ENCODE results near the gene CNBD2. TPM values are rescaled to one million over a fixed set of nuclear protein-coding genes. Genes with fewer than 3 reads are reported as not detected.

Gene CNBD2
- 10.1 TPM for polyA plus RNA-seq (2013, experiment 1 of 2)
- polyA plus RNA-seq (2013, experiment 2 of 2) = 9.8 TPM

- Histone ChIP-seq H3K9ac (ENCODE audit: low read depth, low read length, poor library complexity) (no peak within 1 kb of the TSS), H2BK5ac (ENCODE audit: low read length) (no peak within 1 kb of the TSS), H3K4me1 (ENCODE audit: control insufficient read depth in 2 of 2, insufficient read depth in 1 of 2, low read depth in 1 of 2, low read length in 2 of 2) (no peaks in the 10 kb centered on the region), H3K4me3 (ENCODE audit: low read length in 2 of 2) (no peak within 1 kb of the TSS), H3K14ac (ENCODE audit: low read length) (no peak within 1 kb of the TSS), H3K27ac (replicated peaks; ENCODE audit: low read length) (no peak within 1 kb of the TSS), H3K9me3 (replicated peaks in 1 of 2; ENCODE audit: control insufficient read depth in 2 of 2, insufficient read depth in 1 of 2, low read depth in 1 of 2, low read length in 2 of 2) (peaks cover 0 to 3% of the 10 kb centered on the region in 2 donors), H3K18ac (ENCODE audit: low read length) (no peak within 1 kb of the TSS), H3K36me3 (replicated peaks in 1 of 2; ENCODE audit: control insufficient read depth in 2 of 2, insufficient read depth in 2 of 2, low read length in 2 of 2) (no peaks in the 10 kb centered on the region), H2AFZ (ENCODE audit: low read length) (no peak within 1 kb of the TSS), H2BK12ac (ENCODE audit: low read length) (no peak within 1 kb of the TSS), H4K8ac (ENCODE audit: low read depth, low read length) (no peak within 1 kb of the TSS), H2BK120ac (ENCODE audit: low read depth, low read length) (no peak within 1 kb of the TSS), H2AK5ac (ENCODE audit: low read depth, low read length) (no peak within 1 kb of the TSS), H2BK15ac (ENCODE audit: low read length) (no peak within 1 kb of the TSS), H3K4me2 (ENCODE audit: insufficient read depth, low read length, poor library complexity, severe bottlenecking) (no peak within 1 kb of the TSS), H3K4ac (ENCODE audit: low read length) (no peak within 1 kb of the TSS), H3K27me3 (ENCODE audit: control insufficient read depth in 3 of 3, insufficient read depth in 3 of 3, low read depth in 1 of 3, low read length in 3 of 3) (no peaks in the 10 kb centered on the region), H3K79me1 (ENCODE audit: low read depth, low read length) (no peaks in the 10 kb centered on the region), H4K91ac (ENCODE audit: low read depth, low read length, poor library complexity) (no peak within 1 kb of the TSS), H3K23ac (ENCODE audit: low read depth, low read length, poor library complexity) (no peak within 1 kb of the TSS)
- no peak for DNase-seq (ENCODE audit: low spot score)
- no CpG with 5 or more reads among the region's 3 CpGs for WGBS, 2 donors (ENCODE audit: extremely low coverage in 2 of 2, insufficient read length in 2 of 2, insufficient replicate concordance in 1 of 2)
These were observed at the start of gene CNBD2 for GRCh38 chr20:35967979-35968640. TSS of gene CNBD2 (plus strand) at chr20:35968590. CDS start at chr20:35968763, 173 bp downstream.

GRCh38 chr20:35920523-35920922 is 47.9 kb upstream of the CNBD2 start:
- Histone ChIP-seq H3K4me2 (ENCODE audit: insufficient read depth, low read length, poor library complexity, severe bottlenecking) (no peak overlapping the region), H2BK15ac (ENCODE audit: low read length) (no peak overlapping the region), H3K27me3 (ENCODE audit: control insufficient read depth in 3 of 3, insufficient read depth in 3 of 3, low read depth in 1 of 3, low read length in 3 of 3) (no peaks in the 10 kb centered on the region), H3K4me3 (ENCODE audit: low read length in 2 of 2) (no peak overlapping the region), H3K36me3 (replicated peaks in 1 of 2; ENCODE audit: control insufficient read depth in 2 of 2, insufficient read depth in 2 of 2, low read length in 2 of 2) (peaks cover 27 to 75% of the 10 kb centered on the region in 2 donors), H3K4ac (ENCODE audit: low read length) (no peak overlapping the region), H3K4me1 (ENCODE audit: control insufficient read depth in 2 of 2, insufficient read depth in 1 of 2, low read depth in 1 of 2, low read length in 2 of 2) (no peaks in the 10 kb centered on the region), H3K79me1 (ENCODE audit: low read depth, low read length) (no peaks in the 10 kb centered on the region), H3K9me3 (replicated peaks in 1 of 2; ENCODE audit: control insufficient read depth in 2 of 2, insufficient read depth in 1 of 2, low read depth in 1 of 2, low read length in 2 of 2) (no peaks in the 10 kb centered on the region), H2BK12ac (ENCODE audit: low read length) (no peak overlapping the region), H2BK5ac (ENCODE audit: low read length) (no peak overlapping the region), H2BK120ac (ENCODE audit: low read depth, low read length) (no peak overlapping the region), H3K18ac (ENCODE audit: low read length) (no peak overlapping the region), H3K27ac (replicated peaks; ENCODE audit: low read length) (no peak overlapping the region), H3K23ac (ENCODE audit: low read depth, low read length, poor library complexity) (no peak overlapping the region), H3K14ac (ENCODE audit: low read length) (no peak overlapping the region), H2AFZ (ENCODE audit: low read length) (no peak overlapping the region), H3K9ac (ENCODE audit: low read depth, low read length, poor library complexity) (no peak overlapping the region), H2AK5ac (ENCODE audit: low read depth, low read length) (no peak overlapping the region), H4K8ac (ENCODE audit: low read depth, low read length) (no peak overlapping the region), H4K91ac (ENCODE audit: low read depth, low read length, poor library complexity) (no peak overlapping the region)
- WGBS, 2 donors (ENCODE audit: extremely low coverage in 2 of 2, insufficient read length in 2 of 2, insufficient replicate concordance in 1 of 2) = no CpG with 5 or more reads among the region's 3 CpGs
- DNase-seq (ENCODE audit: low spot score) = no peak

GRCh38 chr20:35929301-35929700 is 39.1 kb upstream of the CNBD2 start:
- no peak for DNase-seq (ENCODE audit: low spot score)
- Histone ChIP-seq H2BK15ac (ENCODE audit: low read length) (no peak overlapping the region), H3K27ac (replicated peaks; ENCODE audit: low read length) (no peak overlapping the region), H3K18ac (ENCODE audit: low read length) (no peak overlapping the region), H2BK5ac (ENCODE audit: low read length) (no peak overlapping the region), H3K4ac (ENCODE audit: low read length) (no peak overlapping the region), H3K27me3 (ENCODE audit: control insufficient read depth in 3 of 3, insufficient read depth in 3 of 3, low read depth in 1 of 3, low read length in 3 of 3) (no peaks in the 10 kb centered on the region), H2AK5ac (ENCODE audit: low read depth, low read length) (no peak overlapping the region), H3K4me2 (ENCODE audit: insufficient read depth, low read length, poor library complexity, severe bottlenecking) (no peak overlapping the region), H3K4me1 (ENCODE audit: control insufficient read depth in 2 of 2, insufficient read depth in 1 of 2, low read depth in 1 of 2, low read length in 2 of 2) (peaks cover 0 to 2% of the 10 kb centered on the region in 2 donors), H3K9me3 (replicated peaks in 1 of 2; ENCODE audit: control insufficient read depth in 2 of 2, insufficient read depth in 1 of 2, low read depth in 1 of 2, low read length in 2 of 2) (no peaks in the 10 kb centered on the region), H3K79me1 (ENCODE audit: low read depth, low read length) (peaks cover 3% of the 10 kb centered on the region), H2AFZ (ENCODE audit: low read length) (no peak overlapping the region), H2BK12ac (ENCODE audit: low read length) (no peak overlapping the region), H3K23ac (ENCODE audit: low read depth, low read length, poor library complexity) (no peak overlapping the region), H3K9ac (ENCODE audit: low read depth, low read length, poor library complexity) (no peak overlapping the region), H3K4me3 (ENCODE audit: low read length in 2 of 2) (no peak overlapping the region), H4K91ac (ENCODE audit: low read depth, low read length, poor library complexity) (no peak overlapping the region), H3K14ac (ENCODE audit: low read length) (no peak overlapping the region), H3K36me3 (replicated peaks in 1 of 2; ENCODE audit: control insufficient read depth in 2 of 2, insufficient read depth in 2 of 2, low read length in 2 of 2) (peaks cover 18 to 66% of the 10 kb centered on the region in 2 donors), H4K8ac (ENCODE audit: low read depth, low read length) (no peak overlapping the region), H2BK120ac (ENCODE audit: low read depth, low read length) (no peak overlapping the region)
- no CpG with 5 or more reads among the region's 2 CpGs for WGBS, 2 donors (ENCODE audit: extremely low coverage in 2 of 2, insufficient read length in 2 of 2, insufficient replicate concordance in 1 of 2)

GRCh38 chr20:35934050-35934449 is 34.3 kb upstream of the CNBD2 start:
- Histone ChIP-seq H4K8ac (ENCODE audit: low read depth, low read length) (no peak overlapping the region), H3K18ac (ENCODE audit: low read length) (no peak overlapping the region)

More at GRCh38 chr20:35934050-35934449, 34.3 kb upstream of the CNBD2 start:
- Histone ChIP-seq H3K4ac (ENCODE audit: low read length) (no peak overlapping the region), H3K9ac (ENCODE audit: low read depth, low read length, poor library complexity) (no peak overlapping the region), H3K27me3 (ENCODE audit: control insufficient read depth in 3 of 3, insufficient read depth in 3 of 3, low read depth in 1 of 3, low read length in 3 of 3) (no peaks in the 10 kb centered on the region), H3K4me1 (ENCODE audit: control insufficient read depth in 2 of 2, insufficient read depth in 1 of 2, low read depth in 1 of 2, low read length in 2 of 2) (peaks cover 0 to 4% of the 10 kb centered on the region in 2 donors), H2BK120ac (ENCODE audit: low read depth, low read length) (no peak overlapping the region), H2BK5ac (ENCODE audit: low read length) (no peak overlapping the region), H3K23ac (ENCODE audit: low read depth, low read length, poor library complexity) (no peak overlapping the region), H3K14ac (ENCODE audit: low read length) (no peak overlapping the region), H3K27ac (replicated peaks; ENCODE audit: low read length) (no peak overlapping the region), H3K4me3 (ENCODE audit: low read length in 2 of 2) (no peak overlapping the region), H2AFZ (ENCODE audit: low read length) (no peak overlapping the region), H2BK12ac (ENCODE audit: low read length) (no peak overlapping the region), H4K91ac (ENCODE audit: low read depth, low read length, poor library complexity) (no peak overlapping the region), H3K4me2 (ENCODE audit: insufficient read depth, low read length, poor library complexity, severe bottlenecking) (no peak overlapping the region), H3K36me3 (replicated peaks in 1 of 2; ENCODE audit: control insufficient read depth in 2 of 2, insufficient read depth in 2 of 2, low read length in 2 of 2) (peaks cover 9 to 68% of the 10 kb centered on the region in 2 donors), H2BK15ac (ENCODE audit: low read length) (no peak overlapping the region), H3K79me1 (ENCODE audit: low read depth, low read length) (peaks cover 3% of the 10 kb centered on the region), H2AK5ac (ENCODE audit: low read depth, low read length) (no peak overlapping the region), H3K9me3 (replicated peaks in 1 of 2; ENCODE audit: control insufficient read depth in 2 of 2, insufficient read depth in 1 of 2, low read depth in 1 of 2, low read length in 2 of 2) (no peaks in the 10 kb centered on the region)
- no peak for DNase-seq (ENCODE audit: low spot score)
- no CpG with 5 or more reads among the region's 4 CpGs for WGBS, 2 donors (ENCODE audit: extremely low coverage in 2 of 2, insufficient read length in 2 of 2, insufficient replicate concordance in 1 of 2)

Data from neuronal stem cell (in vitro differentiated cells).